PC-9 (cell line): ENCODE measurements around the gene CCDC137. TPM values are rescaled to one million over a fixed set of nuclear protein-coding genes. Genes with fewer than 3 reads are reported as not detected.

Experiments
- BruUV-seq: library from RNA; stranded (reverse); fragments of 400-500 nt; replicated peaks from 2 replicates; lab custom pipeline; 2021; lab: Mats Ljungman, UMichigan
- CTCF ChIA-PET: fragments of 300-600 bp; sonication (Branson Sonifier 250); formaldehyde crosslinking; loops from one replicate; lab custom pipeline; 2022; ENCODE audit warnings: antibody characterized with exemption; lab: Charles Lee
- POLR2A ChIA-PET: fragments of 300-600 bp; sonication (Branson Sonifier 250); formaldehyde crosslinking; loops from one replicate; lab custom pipeline; 2022; ENCODE audit warnings: antibody characterized with exemption; ENCODE audit not compliant: unreplicated experiment; lab: Charles Lee
- DNase-seq, 2 experiments: peaks; one replicate each; pipeline versions ENCODE4 v3.0.0 to v3.0.0-alpha.2; 2015 to 2022; ENCODE audit warnings: mixed read lengths in 1 of 2
- H2AFZ ChIP-seq: fragments of 200-600 bp; sonication (generic); 2 replicates; pipeline ENCODE4 v1.8.1; 2017; ENCODE audit warnings: antibody characterized with exemption
- H3F3A ChIP-seq: fragments of 200-600 bp; sonication (generic); 2 replicates; pipeline ENCODE4 v1.8.1; 2017; ENCODE audit warnings: antibody characterized with exemption, mild to moderate bottlenecking, low read depth; ENCODE audit not compliant: insufficient read depth
- H3K27ac ChIP-seq: fragments of 200-600 bp; sonication (generic); 2 replicates; pipeline ENCODE4 v1.6.1; 2016; ENCODE audit warnings: mixed run types
- H3K27me3 ChIP-seq: fragments of 200-600 bp; sonication (generic); 2 replicates; pipeline ENCODE4 v1.6.1; 2016; ENCODE audit warnings: low read depth, mixed run types; ENCODE audit not compliant: insufficient read depth
- H3K36me3 ChIP-seq: fragments of 200-600 bp; sonication (generic); 2 replicates; pipeline ENCODE4 v1.6.1; 2016; ENCODE audit warnings: low read depth, mixed run types
- H3K4me1 ChIP-seq: fragments of 200-600 bp; sonication (generic); replicated peaks from 2 replicates; pipeline ENCODE4 v1.6.1; 2016; ENCODE audit warnings: mixed run types; ENCODE audit not compliant: insufficient read depth
- H3K4me2 ChIP-seq: fragments of 200-600 bp; sonication (generic); 2 replicates; pipeline ENCODE4 v1.6.1; 2017; ENCODE audit warnings: mixed run types
- H3K4me3 ChIP-seq: fragments of 200-600 bp; sonication (generic); 2 replicates; pipeline ENCODE4 v1.6.1; 2016; ENCODE audit warnings: mixed run types
- H3K79me2 ChIP-seq: fragments of 200-600 bp; sonication (generic); 2 replicates; pipeline ENCODE4 v1.6.1; 2017; ENCODE audit warnings: low read depth, mixed run types
- H3K9me2 ChIP-seq: fragments of 200-600 bp; sonication (generic); 2 replicates; pipeline ENCODE4 v1.8.1; 2017; ENCODE audit warnings: mild to moderate bottlenecking; ENCODE audit not compliant: insufficient read depth
- H3K9me3 ChIP-seq: fragments of 200-600 bp; sonication (generic); 2 replicates; pipeline ENCODE4 v1.8.1; 2016; ENCODE audit warnings: low read depth; ENCODE audit not compliant: insufficient read depth
- H4K20me1 ChIP-seq: fragments of 200-600 bp; sonication (generic); 2 replicates; pipeline ENCODE4 v1.8.1; 2017; ENCODE audit not compliant: insufficient read depth
- CTCF ChIP-seq: fragments of 200-600 bp; sonication (generic); conservative IDR thresholded peaks from 2 replicates; pipeline ENCODE4 v1.6.1; 2017; ENCODE audit warnings: mixed run types, antibody characterized with exemption, mild to moderate bottlenecking, moderate library complexity
- EZH2 ChIP-seq: fragments of 200-600 bp; sonication (generic); IDR thresholded peaks from 2 replicates; pipeline ENCODE4 v1.8.0; 2017; ENCODE audit warnings: antibody characterized with exemption, low read depth
- intact Hi-C: fragments of 100-400 bp; cut with micrococcal nuclease; formaldehyde crosslinking; loops from one replicate; pipeline ENCODE4 v1.10.0; 2022; ENCODE audit not compliant: unreplicated experiment
- total RNA-seq: library from RNA; stranded (reverse); gene quantifications from 2 replicates; pipeline ENCODE4 v1.2.3, GENCODE V29; 2021

The CCDC137 gene
- total RNA-seq, 1 experiment from 2014 or later: 29.3 TPM

- Histone ChIP-seq H3K4me1 (peaks cover 24% of the 10 kb centered on the region), H3K27me3 (no peaks in the 10 kb centered on the region), H3K9me2 (no peaks in the 10 kb centered on the region), H3K9me3 (no peaks in the 10 kb centered on the region), H2AFZ (no peak overlapping the region), H3K4me3 (peak overlapping the region; percentile 77), H3F3A (peaks cover 29% of the 10 kb centered on the region; the same call in 1 of the 2 replicates), H4K20me1 (0 out of 2 replicates have a peak, but pooled peaks cover 3% of the 10 kb centered on the region), H3K27ac (peak overlapping the region; percentile 46), H3K79me2 (peaks cover 27% of the 10 kb centered on the region), H3K36me3 (no peaks in the 10 kb centered on the region), H3K4me2 (peak overlapping the region; percentile 88)
- BruUV-seq: no TSS peak
- intact Hi-C loops: loop anchor here (1.0 to 5.0 kb wide), 3 partner anchors 9 to 147 kb away; partner anchors contain the start of genes NPLOC4, P4HB and TSPAN10
- TF ChIP-seq CTCF (no peak), EZH2 (no peak)
- ChIA-PET POLR2A (interaction anchor here (0.6 to 0.7 kb wide), 3 partner anchors 81 to 373 kb away, joined by 3 to 10 read pairs (median 3); no protein-coding TSS in a partner anchor), CTCF (interaction anchor here (0.6 kb wide), 2 partner anchors 40 to 111 kb away, joined by 3 to 8 read pairs; no protein-coding TSS in a partner anchor)
- DNase-seq: peak in 1 of 2 experiments; percentile 82
These were observed 47.2 kb downstream of the CCDC137 start for GRCh38 chr17:81713556-81714411.

DNA sequence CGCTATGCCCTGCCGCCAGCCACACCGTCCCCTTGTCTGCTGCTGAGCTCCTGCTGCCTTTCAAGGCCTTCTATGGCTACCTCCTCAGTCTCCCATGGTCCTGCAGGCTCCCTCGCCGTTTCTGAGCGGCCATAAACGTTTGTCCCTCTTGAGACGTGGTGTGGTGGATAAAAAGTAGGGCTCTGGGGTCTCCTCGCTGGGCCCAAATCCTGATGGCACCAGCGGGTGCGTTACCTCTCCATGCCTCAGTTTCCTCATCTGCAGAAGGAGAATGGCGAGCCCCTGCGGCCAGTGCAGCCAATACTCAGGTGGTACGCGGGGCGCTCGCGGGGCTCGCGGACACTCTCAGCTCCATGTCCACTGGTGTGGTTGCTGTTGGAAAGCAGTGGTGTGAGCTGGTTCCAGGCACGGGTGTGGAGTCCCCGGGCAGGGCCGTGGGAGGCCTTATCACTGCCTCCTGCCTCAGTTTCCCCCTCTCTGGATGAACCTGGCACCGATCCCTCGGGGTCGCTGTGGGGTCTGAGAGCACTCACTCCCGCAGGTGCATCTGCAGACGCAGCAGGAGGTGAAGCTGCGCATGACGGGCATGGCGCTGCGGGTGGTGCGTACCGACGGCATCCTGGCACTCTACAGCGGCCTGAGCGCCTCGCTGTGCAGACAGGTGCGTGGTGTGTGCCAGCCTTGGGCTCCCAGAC is 48.0 kb downstream of the CCDC137 start:
- Histone ChIP-seq H3K4me3 (peak overlapping the region; percentile 77; the same call in 1 of the 2 replicates), H2AFZ (no peak overlapping the region), H3K9me3 (no peaks in the 10 kb centered on the region), H3K9me2 (no peaks in the 10 kb centered on the region), H3K4me2 (peak overlapping the region; percentile 88), H3K4me1 (peaks cover 24% of the 10 kb centered on the region), H3K27ac (no peak overlapping the region), H4K20me1 (0 out of 2 replicates have a peak, but pooled peaks cover 3% of the 10 kb centered on the region), H3K27me3 (no peaks in the 10 kb centered on the region), H3F3A (peaks cover 34% of the 10 kb centered on the region; the same call in 1 of the 2 replicates), H3K36me3 (no peaks in the 10 kb centered on the region), H3K79me2 (peaks cover 27% of the 10 kb centered on the region)
- ChIA-PET CTCF (interaction anchor here (0.6 kb wide), 1 partner anchor 112 kb away, joined by 8 read pairs; no protein-coding TSS in a partner anchor), POLR2A (interaction anchor here (0.6 kb wide), 1 partner anchor 140 kb away, joined by 4 read pairs; no protein-coding TSS in a partner anchor)
- TF ChIP-seq CTCF (no peak), EZH2 (no peak)
- DNase-seq: no peak
- no TSS peak for BruUV-seq
- intact Hi-C loops: loop anchor here (5.0 kb wide), 1 partner anchor 77 kb away; the partner anchor contains the start of genes NPLOC4 and TSPAN10
